HepG2 (cell line): ENCODE results near the gene HNRNPA1. TPM values are rescaled to one million over a fixed set of nuclear protein-coding genes. Genes with fewer than 3 reads are reported as not detected.
"Not testable (repeated sequence)": the region's sequence is repeated elsewhere in the genome, so short reads cannot be mapped to it uniquely, and the experiment has no call there.

ENCODE experiments used
- ATAC-seq: fragments of 200-7000 bp; cut with Tn5 transposase; 3 replicates; pipeline ENCODE4 v1.9.1; 2020; ENCODE audit warnings: mild to moderate bottlenecking, moderate library complexity
- BruUV-seq: library from RNA; stranded (reverse); fragments of 400-500 nt; replicated peaks from 2 replicates; lab custom pipeline; 2021; lab: Mats Ljungman, UMichigan
- CTCF ChIA-PET: fragments of 300-600 bp; formaldehyde crosslinking; extraction: SDS; loops from one replicate; lab custom pipeline; 2021; ENCODE audit warnings: low total read pairs, inconsistent platforms, low intra/inter-chr PET ratio; lab: Yijun Ruan, JAX
- POLR2A ChIA-PET: fragments of 350-600 bp; sonication (Branson Sonifier 250); formaldehyde crosslinking; loops from one replicate; lab custom pipeline; 2020; ENCODE audit warnings: antibody characterized with exemption, inconsistent platforms; lab: Yijun Ruan, JAX
- DNase-seq: peaks from one replicate; pipeline ENCODE4 v3.0.0-alpha.2; 2015; ENCODE audit warnings: low spot score
- FAIRE-seq: peaks from 3 replicates; lab custom pipeline; 2011; peaks lifted over from hg19 to GRCh38; lab: Jason Lieb, UNC
- H2AFZ ChIP-seq: one replicate; pipeline ENCODE4 v1.6.1; 2011; ENCODE audit warnings: low read length, inconsistent platforms
- H3K27ac ChIP-seq: fragments of 300-600 bp; 3 replicates; pipeline ENCODE4 v1.8.0; 2011; ENCODE audit warnings: mixed run types, mild to moderate bottlenecking, mixed read lengths, low read length, inconsistent platforms; ENCODE audit not compliant: insufficient read depth; ENCODE audit errors: extremely low read length
- H3K27me3 ChIP-seq, 2 experiments: fragments of 200-600 bp in 1 of 2; 2 replicates in 1 of 2; 3 replicates in 1 of 2; pipeline versions ENCODE4 v1.6.0 to v1.8.0; 2011; ENCODE audit warnings: low read length in 2 of 2, mild to moderate bottlenecking in 2 of 2, moderate library complexity in 2 of 2, inconsistent platforms in 1 of 2; ENCODE audit not compliant: insufficient read depth in 2 of 2, control insufficient read depth in 1 of 2
- H3K36me3 ChIP-seq, 2 experiments: fragments of 200-600 bp in 1 of 2; replicated peaks in 1 of 2; 2 replicates in 1 of 2; 3 replicates in 1 of 2; pipeline versions ENCODE4 v1.5.1 to v1.8.0; 2011; ENCODE audit warnings: low read length in 2 of 2, inconsistent platforms in 1 of 2; ENCODE audit not compliant: insufficient read depth in 2 of 2, control insufficient read depth in 1 of 2
- H3K4me1 ChIP-seq: 2 replicates; pipeline ENCODE4 v1.5.1; 2012; ENCODE audit warnings: low read length, inconsistent platforms; ENCODE audit not compliant: insufficient read depth
- H3K4me2 ChIP-seq: 2 replicates; pipeline ENCODE4 v1.6.0; 2011; ENCODE audit warnings: low read depth, low read length, inconsistent platforms
- H3K4me3 ChIP-seq, 3 experiments: fragments of 200-600 bp in 1 of 3; sonication (generic), shearing (Covaris generic) in 1 of 3; replicated peaks in 1 of 3; 2 replicates each; pipeline ENCODE4 v1.5.1; 2011 to 2016; ENCODE audit warnings: low read length in 3 of 3, inconsistent platforms in 2 of 3, low read depth in 2 of 3, mild to moderate bottlenecking in 2 of 3, control low read depth in 1 of 3, mixed read lengths in 1 of 3; ENCODE audit not compliant: insufficient read depth in 1 of 3
- H3K79me2 ChIP-seq: one replicate; pipeline ENCODE4 v1.6.1; 2011; ENCODE audit warnings: low read length, inconsistent platforms; ENCODE audit not compliant: insufficient read depth
- H3K9ac ChIP-seq: 2 replicates; pipeline ENCODE4 v1.6.0; 2011; ENCODE audit warnings: mild to moderate bottlenecking, low read depth, low read length, inconsistent platforms; ENCODE audit not compliant: insufficient read depth
- H3K9me3 ChIP-seq: 2 replicates; pipeline ENCODE4 v1.5.1; 2012; ENCODE audit warnings: mild to moderate bottlenecking, low read length
- H4K20me1 ChIP-seq: 2 replicates; pipeline ENCODE4 v1.6.0; 2011; ENCODE audit warnings: inconsistent platforms, mild to moderate bottlenecking, low read length, moderate library complexity; ENCODE audit not compliant: insufficient read depth
- AGO1 ChIP-seq: fragments of 200-400 bp; formaldehyde crosslinking; IDR thresholded peaks from 2 replicates; pipeline ENCODE4 v1.6.1; 2017; ENCODE audit warnings: mild to moderate bottlenecking, low read depth, low read length, moderate library complexity; ENCODE audit not compliant: poor library complexity, severe bottlenecking
- KLF15 ChIP-seq: sonication (generic); formaldehyde crosslinking; IDR thresholded peaks from 2 replicates; pipeline ENCODE4 v1.8.1; 2023; ENCODE audit warnings: borderline replicate concordance, mild to moderate bottlenecking, inconsistent platforms, missing genetic modification reagents, mixed read lengths
- KLF9 ChIP-seq: IDR thresholded peaks from 2 replicates; pipeline ENCODE4 v1.6.1; 2016; ENCODE audit warnings: low read depth
- NFYB ChIP-seq: sonication (generic); formaldehyde crosslinking; IDR thresholded peaks from 2 replicates; pipeline ENCODE4 v1.4.0; 2020; ENCODE audit warnings: missing genetic modification reagents
- RAD51 ChIP-seq: fragments of 450-650 bp; IDR thresholded peaks from 2 replicates; pipeline ENCODE4 v1.6.1; 2016; ENCODE audit warnings: borderline replicate concordance
- RELA ChIP-seq: sonication (generic); formaldehyde crosslinking; IDR thresholded peaks from 2 replicates; pipeline ENCODE4 v1.4.0; 2020; ENCODE audit warnings: missing genetic modification reagents
- ZNF12 ChIP-seq: sonication (generic); formaldehyde crosslinking; IDR thresholded peaks from 2 replicates; pipeline ENCODE4 v1.5.0; 2020; ENCODE audit warnings: missing genetic modification reagents
- ZNF282 ChIP-seq: fragments of 450-650 bp; IDR thresholded peaks from 2 replicates; pipeline ENCODE4 v1.6.1; 2018; ENCODE audit not compliant: partially characterized antibody
- ZNF549 ChIP-seq: sonication (generic); formaldehyde crosslinking; IDR thresholded peaks from 2 replicates; pipeline ENCODE4 v1.5.0; 2020; ENCODE audit warnings: missing genetic modification reagents
- ZNF550 ChIP-seq: sonication (generic); formaldehyde crosslinking; IDR thresholded peaks from 2 replicates; pipeline ENCODE4 v1.4.0; 2020; ENCODE audit warnings: mild to moderate bottlenecking, missing genetic modification reagents, borderline replicate concordance
- ZNF775 ChIP-seq: sonication (generic); formaldehyde crosslinking; IDR thresholded peaks from 2 replicates; pipeline ENCODE4 v1.4.0; 2020; ENCODE audit warnings: missing genetic modification reagents, mild to moderate bottlenecking, moderate library complexity, borderline replicate concordance
- WGBS: methylation state at CpG from one replicate; pipeline ENCODE4 v1.1.6; 2017; ENCODE audit warnings: low lambda C conversion rate; 5-methylcytosine and 5-hydroxymethylcytosine counted together
- in situ Hi-C: cut with HindIII; loops from 2 replicates; pipeline ENCODE4 v1.10.0; 2017; ENCODE audit warnings: low pct_unique_long_range_greater_than_20kb; ENCODE audit not compliant: extremely low pct_ligation_motif_present
- intact Hi-C: fragments of 100-400 bp; cut with micrococcal nuclease; formaldehyde crosslinking; loops from one replicate; pipeline ENCODE4 v1.10.0; 2022; ENCODE audit not compliant: unreplicated experiment
- polyA plus RNA-seq, 8 experiments: library from polyadenylated mRNA; depleted of rRNA in 3 of 8; stranded (reverse) in 7 of 8; unstranded in 1 of 8; fragments of >200 nt; fragmentation: Illumina TruSeq in 4 of 8; extraction: Trizol in 4 of 8; gene quantifications; 2 replicates each; pipeline versions ENCODE4 v1.2.1 to v1.2.3, GENCODE V29; 2011 to 2016; ENCODE audit warnings: low read depth in 4 of 8, missing spikeins in 1 of 8, mixed read lengths in 1 of 8; ENCODE audit not compliant: insufficient read depth in 1 of 8
- total RNA-seq, 5 experiments: library from RNA; depleted of rRNA; stranded (reverse); fragments of >200 nt; fragmentation: Illumina TruSeq; extraction: Trizol; gene quantifications; 2 replicates each; pipeline ENCODE4 v1.2.3, GENCODE V29; 2016; ENCODE audit warnings: low read depth in 1 of 5

HNRNPA1 gene
- total and polyA plus RNA-seq, 2 of the 13 experiments (the other 11 are each of a cell fraction or from before 2014, with no cell fraction given): 535 to 1,820 TPM

DNA sequence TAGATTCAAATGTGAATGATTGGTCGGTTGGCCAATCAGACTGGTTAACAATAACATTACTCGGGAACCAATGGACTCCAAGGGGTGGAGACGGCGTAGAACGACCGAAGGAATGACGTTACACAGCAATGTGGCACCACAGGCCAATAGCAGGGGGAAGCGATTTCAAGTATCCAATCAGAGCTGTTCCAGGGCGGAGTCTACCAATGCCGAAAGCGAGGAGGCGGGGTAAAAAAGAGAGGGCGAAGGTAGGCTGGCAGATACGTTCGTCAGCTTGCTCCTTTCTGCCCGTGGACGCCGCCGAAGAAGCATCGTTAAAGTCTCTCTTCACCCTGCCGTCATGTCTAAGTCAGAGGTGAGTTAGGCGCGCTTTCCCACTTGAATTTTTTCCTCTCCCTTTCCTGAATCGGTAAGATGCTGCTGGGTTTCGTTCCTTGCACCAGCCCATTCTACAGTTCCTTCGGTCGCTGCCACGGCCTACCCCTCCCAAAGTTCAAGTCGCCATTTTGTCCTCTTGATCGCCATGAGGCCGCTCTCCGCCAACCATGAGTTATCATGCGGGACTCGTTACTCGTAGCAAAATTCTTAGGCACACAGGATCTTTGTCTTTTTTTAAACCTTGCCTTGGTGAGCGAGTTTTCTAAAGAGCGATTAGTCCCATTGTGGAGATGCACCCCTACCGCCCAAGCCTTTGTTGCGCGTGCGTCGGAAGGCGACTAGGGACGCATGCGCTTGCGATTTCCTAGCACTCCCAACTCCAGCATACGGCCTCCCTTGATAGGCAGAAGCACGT is at the start of gene HNRNPA1 (continued):
- TF ChIP-seq ZNF550 (CRISPR knock-in tag) (no peak), AGO1 (no peak)

DNA sequence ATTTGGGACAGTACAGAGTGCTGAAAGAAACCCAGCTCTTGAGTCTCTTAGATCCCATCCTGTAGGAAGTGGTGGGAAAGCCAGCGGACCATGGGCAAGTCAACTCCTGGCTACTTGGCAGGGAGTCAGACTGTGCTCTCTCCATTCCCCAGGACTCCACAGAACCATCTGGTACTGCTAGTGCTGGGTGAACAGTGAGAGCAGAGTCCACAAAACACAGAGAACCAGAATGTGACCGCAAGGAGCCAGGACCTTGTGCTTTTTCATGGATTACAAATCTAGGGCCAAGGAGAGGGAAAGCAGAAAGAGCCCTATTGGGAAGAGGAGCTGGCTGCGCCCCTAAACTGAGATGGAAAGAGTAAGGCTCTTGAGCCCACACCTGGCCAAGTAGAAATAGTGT is 49.3 kb upstream of the HNRNPA1 start:
- ATAC-seq, in situ Hi-C loops, H3K4me2 ChIP-seq, H2AFZ ChIP-seq, CTCF ChIA-PET, POLR2A ChIA-PET, H3K36me3 ChIP-seq, H4K20me1 ChIP-seq, H3K27ac ChIP-seq, intact Hi-C loops, H3K4me1 ChIP-seq, H3K9ac ChIP-seq, H3K27me3 ChIP-seq, H3K79me2 ChIP-seq, FAIRE-seq, H3K4me3 ChIP-seq, BruUV-seq, H3K9me3 ChIP-seq, DNase-seq: not testable (repeated sequence)
- WGBS: 85% methylated on average over 3 of the region's 3 CpGs

DNA sequence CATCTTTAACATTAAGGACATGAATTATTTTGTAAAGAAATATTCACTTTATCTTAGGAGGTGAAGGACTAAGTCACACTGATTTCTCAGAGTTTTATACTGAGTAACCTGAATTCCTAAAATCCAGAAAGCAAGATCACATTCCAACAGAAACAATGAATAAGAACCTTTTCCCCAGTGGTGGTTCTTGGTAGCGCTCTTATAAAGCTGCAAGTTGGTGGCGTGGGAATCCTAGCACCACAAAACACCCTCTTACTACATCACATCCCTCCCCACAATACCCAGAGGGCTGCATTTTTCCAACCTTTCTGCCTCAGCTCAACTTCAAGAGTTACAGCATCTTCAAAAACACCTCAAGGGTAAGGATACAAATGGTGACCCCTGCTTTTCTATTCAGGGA is 47.7 kb upstream of the HNRNPA1 start:
- Histone ChIP-seq H3K4me2 (no peak overlapping the region), H2AFZ (no peak overlapping the region), H3K9me3 (no peaks in the 10 kb centered on the region), H3K27me3 (no peaks in the 10 kb centered on the region), H3K27ac (no peak overlapping the region), H3K4me3 (no peak overlapping the region), H3K9ac (no peak overlapping the region), H3K36me3 (no peaks in the 10 kb centered on the region), H3K4me1 (no peaks in the 10 kb centered on the region), H3K79me2 (no peaks in the 10 kb centered on the region), H4K20me1 (no peaks in the 10 kb centered on the region; the same call in 1 of the 2 replicates)
- intact Hi-C loops: no loop called here
- ChIA-PET CTCF (no interaction called here), POLR2A (no interaction called here)
- 94% methylated on average over 2 of the region's 2 CpGs for WGBS
- FAIRE-seq: peak; percentile 15
- ATAC-seq: no peak
- in situ Hi-C loops: no loop called here
- no peak for DNase-seq
- no TSS peak for BruUV-seq
- TF ChIP-seq ZNF282 (no peak), KLF15 (no peak), ZNF775 (no peak), ZNF549 (CRISPR knock-in tag) (no peak), ZNF12 (no peak), KLF9 (no peak), RELA (CRISPR knock-in tag) (no peak), RAD51 (no peak), NFYB (CRISPR knock-in tag) (no peak)
